ENCODE results near the gene PRLHR. TPM values are rescaled to one million over a fixed set of nuclear protein-coding genes. Genes with fewer than 3 reads are reported as not detected.
A peak's percentile ranks its signal among the peaks of the same experiment; 100 is the strongest.

The PRLHR gene
- total RNA-seq, 1 experiment from 2014 or later = not detected

DNA sequence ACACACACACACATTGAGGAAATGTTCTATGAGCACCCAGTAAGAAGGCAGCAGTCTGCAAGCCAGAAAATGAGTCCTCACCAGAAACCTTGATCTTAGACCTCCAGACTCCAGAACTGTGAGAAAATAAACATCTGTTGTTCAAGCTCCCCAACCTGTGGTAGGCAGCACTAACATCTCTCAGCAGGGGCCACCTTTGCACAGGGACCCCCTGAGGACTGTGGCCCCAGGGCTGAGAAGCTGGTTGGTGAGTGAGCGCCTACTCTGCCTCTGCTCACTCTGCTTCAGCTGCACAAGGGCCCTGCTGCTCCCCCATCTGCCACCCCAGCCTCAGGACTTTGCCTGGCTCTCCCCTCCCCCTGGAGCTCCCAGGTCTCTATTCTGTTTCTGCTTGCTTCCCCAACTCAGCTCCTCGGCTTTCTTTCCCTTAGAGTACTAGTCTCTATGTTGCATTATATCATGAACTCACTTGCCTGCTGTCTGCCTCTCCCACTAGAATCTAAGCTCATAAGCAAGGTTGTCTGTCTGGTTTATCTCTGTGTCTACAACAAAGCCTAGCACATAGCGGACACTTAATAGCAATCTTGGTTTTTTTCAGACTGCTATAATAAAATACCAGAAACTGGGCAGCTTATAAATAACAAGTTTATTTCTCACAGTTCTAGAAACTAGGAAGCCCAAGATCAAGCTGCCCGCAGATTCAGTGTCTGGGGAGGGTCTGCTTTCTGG, 40.4 kb upstream of the PRLHR start:
- Mint-ChIP-seq H3K4me3 (no peak overlapping the region), H3K36me3 (peaks cover 13% of the 10 kb centered on the region), H3K4me1 (peaks cover 36% of the 10 kb centered on the region), H3K27me3 (ENCODE audit: low read depth) (peaks cover 74% of the 10 kb centered on the region), H3K27ac (no peak overlapping the region), H3K9me3 (peaks cover 16% of the 10 kb centered on the region)
- ChIA-PET CTCF (interaction anchor here (0.9 to 2.4 kb wide), 6 partner anchors 9 to 71 kb away, joined by 3 to 15 read pairs (median 6); no protein-coding TSS in a partner anchor), POLR2A (interaction anchor here (0.8 to 1.1 kb wide), 2 partner anchors 9 to 119 kb away, joined by 3 to 4 read pairs; partner anchors contain the start of gene CACUL1)
- peak; percentile 65 for ATAC-seq
- peak; percentile 17 for DNase-seq (ENCODE audit: low spot score)
- TF ChIP-seq, protein P1, sequence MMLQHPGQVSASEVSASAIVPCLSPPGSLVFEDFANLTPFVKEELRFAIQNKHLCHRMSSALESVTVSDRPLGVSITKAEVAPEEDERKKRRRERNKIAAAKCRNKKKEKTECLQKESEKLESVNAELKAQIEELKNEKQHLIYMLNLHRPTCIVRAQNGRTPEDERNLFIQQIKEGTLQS (CRISPR knock-in tag; conservative IDR thresholded peaks at IDR 0.05) = no peak
- TF ChIP-seq TEAD1 (CRISPR knock-in tag; IDR thresholded peaks at IDR 0.05) (no peak), ZNF423 (CRISPR knock-in tag; IDR thresholded peaks at IDR 0.05) (peak; percentile 73)
- TF ChIP-seq, protein P2, sequence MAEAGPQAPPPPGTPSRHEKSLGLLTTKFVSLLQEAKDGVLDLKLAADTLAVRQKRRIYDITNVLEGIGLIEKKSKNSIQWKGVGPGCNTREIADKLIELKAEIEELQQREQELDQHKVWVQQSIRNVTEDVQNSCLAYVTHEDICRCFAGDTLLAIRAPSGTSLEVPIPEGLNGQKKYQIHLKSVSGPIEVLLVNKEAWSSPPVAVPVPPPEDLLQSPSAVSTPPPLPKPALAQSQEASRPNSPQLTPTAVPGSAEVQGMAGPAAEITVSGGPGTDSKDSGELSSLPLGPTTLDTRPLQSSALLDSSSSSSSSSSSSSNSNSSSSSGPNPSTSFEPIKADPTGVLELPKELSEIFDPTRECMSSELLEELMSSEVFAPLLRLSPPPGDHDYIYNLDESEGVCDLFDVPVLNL (CRISPR knock-in tag; IDR thresholded peaks at IDR 0.05; ENCODE audit: borderline replicate concordance, low read depth) = no peak

DNA sequence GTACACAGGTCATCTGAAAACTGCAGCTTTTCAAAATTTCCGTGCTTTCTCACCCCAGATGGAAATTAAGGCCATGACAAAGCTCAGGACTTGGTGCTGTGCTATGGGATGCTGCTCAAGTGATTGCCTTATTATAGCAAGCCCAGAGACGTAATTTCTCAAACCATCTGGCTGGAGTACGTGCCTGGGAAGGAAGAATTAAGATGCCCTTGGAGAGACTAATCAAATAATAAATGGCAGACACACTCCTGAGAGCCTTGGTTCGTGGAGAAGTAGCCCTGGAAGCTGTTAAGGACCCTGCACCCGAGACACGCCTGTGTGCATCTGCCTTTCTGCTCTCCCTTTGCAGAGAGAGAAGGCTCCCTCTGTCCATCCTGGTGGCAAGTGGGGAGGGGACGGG, 38.3 kb upstream of the PRLHR start:
- ATAC-seq (no peak), DNase-seq (ENCODE audit: low spot score) (no peak)
- Mint-ChIP-seq H3K9me3 (no peaks in the 10 kb centered on the region), H3K36me3 (no peaks in the 10 kb centered on the region), H3K27me3 (ENCODE audit: low read depth) (peaks cover 69% of the 10 kb centered on the region), H3K27ac (no peak overlapping the region), H3K4me3 (no peak overlapping the region), H3K4me1 (peaks cover 33% of the 10 kb centered on the region)
- TF ChIP-seq EMX1 (CRISPR knock-in tag; IDR thresholded peaks at IDR 0.05) (no peak), GTF2I (CRISPR knock-in tag; conservative IDR thresholded peaks at IDR 0.05) (no peak), GRHL2 (CRISPR knock-in tag; IDR thresholded peaks at IDR 0.05; ENCODE audit: insufficient replicate concordance, severe bottlenecking) (no peak), IRF2 (CRISPR knock-in tag; IDR thresholded peaks at IDR 0.05; ENCODE audit: borderline replicate concordance, low read depth) (no peak), RORB (CRISPR knock-in tag; IDR thresholded peaks at IDR 0.05) (no peak), CREB1 (CRISPR knock-in tag; IDR thresholded peaks at IDR 0.05) (no peak), ZNF219 (CRISPR knock-in tag; IDR thresholded peaks at IDR 0.05; ENCODE audit: borderline replicate concordance) (no peak), ZNF121 (CRISPR knock-in tag; IDR thresholded peaks at IDR 0.05) (no peak), MXD4 (CRISPR knock-in tag; IDR thresholded peaks at IDR 0.05; ENCODE audit: borderline replicate concordance) (no peak), NFATC4 (CRISPR knock-in tag; IDR thresholded peaks at IDR 0.05) (no peak), NFYB (CRISPR knock-in tag; conservative IDR thresholded peaks at IDR 0.05; ENCODE audit: low read depth) (no peak), ZNF416 (CRISPR knock-in tag; IDR thresholded peaks at IDR 0.05) (no peak)
- TF ChIP-seq, protein P3, sequence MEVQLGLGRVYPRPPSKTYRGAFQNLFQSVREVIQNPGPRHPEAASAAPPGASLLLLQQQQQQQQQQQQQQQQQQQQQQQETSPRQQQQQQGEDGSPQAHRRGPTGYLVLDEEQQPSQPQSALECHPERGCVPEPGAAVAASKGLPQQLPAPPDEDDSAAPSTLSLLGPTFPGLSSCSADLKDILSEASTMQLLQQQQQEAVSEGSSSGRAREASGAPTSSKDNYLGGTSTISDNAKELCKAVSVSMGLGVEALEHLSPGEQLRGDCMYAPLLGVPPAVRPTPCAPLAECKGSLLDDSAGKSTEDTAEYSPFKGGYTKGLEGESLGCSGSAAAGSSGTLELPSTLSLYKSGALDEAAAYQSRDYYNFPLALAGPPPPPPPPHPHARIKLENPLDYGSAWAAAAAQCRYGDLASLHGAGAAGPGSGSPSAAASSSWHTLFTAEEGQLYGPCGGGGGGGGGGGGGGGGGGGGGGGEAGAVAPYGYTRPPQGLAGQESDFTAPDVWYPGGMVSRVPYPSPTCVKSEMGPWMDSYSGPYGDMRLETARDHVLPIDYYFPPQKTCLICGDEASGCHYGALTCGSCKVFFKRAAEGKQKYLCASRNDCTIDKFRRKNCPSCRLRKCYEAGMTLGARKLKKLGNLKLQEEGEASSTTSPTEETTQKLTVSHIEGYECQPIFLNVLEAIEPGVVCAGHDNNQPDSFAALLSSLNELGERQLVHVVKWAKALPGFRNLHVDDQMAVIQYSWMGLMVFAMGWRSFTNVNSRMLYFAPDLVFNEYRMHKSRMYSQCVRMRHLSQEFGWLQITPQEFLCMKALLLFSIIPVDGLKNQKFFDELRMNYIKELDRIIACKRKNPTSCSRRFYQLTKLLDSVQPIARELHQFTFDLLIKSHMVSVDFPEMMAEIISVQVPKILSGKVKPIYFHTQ (CRISPR knock-in tag; IDR thresholded peaks at IDR 0.05) = no peak
- TF ChIP-seq, protein P4, sequence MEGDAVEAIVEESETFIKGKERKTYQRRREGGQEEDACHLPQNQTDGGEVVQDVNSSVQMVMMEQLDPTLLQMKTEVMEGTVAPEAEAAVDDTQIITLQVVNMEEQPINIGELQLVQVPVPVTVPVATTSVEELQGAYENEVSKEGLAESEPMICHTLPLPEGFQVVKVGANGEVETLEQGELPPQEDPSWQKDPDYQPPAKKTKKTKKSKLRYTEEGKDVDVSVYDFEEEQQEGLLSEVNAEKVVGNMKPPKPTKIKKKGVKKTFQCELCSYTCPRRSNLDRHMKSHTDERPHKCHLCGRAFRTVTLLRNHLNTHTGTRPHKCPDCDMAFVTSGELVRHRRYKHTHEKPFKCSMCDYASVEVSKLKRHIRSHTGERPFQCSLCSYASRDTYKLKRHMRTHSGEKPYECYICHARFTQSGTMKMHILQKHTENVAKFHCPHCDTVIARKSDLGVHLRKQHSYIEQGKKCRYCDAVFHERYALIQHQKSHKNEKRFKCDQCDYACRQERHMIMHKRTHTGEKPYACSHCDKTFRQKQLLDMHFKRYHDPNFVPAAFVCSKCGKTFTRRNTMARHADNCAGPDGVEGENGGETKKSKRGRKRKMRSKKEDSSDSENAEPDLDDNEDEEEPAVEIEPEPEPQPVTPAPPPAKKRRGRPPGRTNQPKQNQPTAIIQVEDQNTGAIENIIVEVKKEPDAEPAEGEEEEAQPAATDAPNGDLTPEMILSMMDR (IDR thresholded peaks at IDR 0.05) = no peak
- TF ChIP-seq, protein P5, sequence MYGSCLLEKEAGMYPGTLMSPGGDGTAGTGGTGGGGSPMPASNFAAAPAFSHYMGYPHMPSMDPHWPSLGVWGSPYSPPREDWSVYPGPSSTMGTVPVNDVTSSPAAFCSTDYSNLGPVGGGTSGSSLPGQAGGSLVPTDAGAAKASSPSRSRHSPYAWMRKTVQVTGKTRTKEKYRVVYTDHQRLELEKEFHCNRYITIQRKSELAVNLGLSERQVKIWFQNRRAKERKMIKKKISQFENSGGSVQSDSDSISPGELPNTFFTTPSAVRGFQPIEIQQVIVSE (CRISPR knock-in tag; IDR thresholded peaks at IDR 0.05; ENCODE audit: borderline replicate concordance) = no peak
- TF ChIP-seq, protein P6, sequence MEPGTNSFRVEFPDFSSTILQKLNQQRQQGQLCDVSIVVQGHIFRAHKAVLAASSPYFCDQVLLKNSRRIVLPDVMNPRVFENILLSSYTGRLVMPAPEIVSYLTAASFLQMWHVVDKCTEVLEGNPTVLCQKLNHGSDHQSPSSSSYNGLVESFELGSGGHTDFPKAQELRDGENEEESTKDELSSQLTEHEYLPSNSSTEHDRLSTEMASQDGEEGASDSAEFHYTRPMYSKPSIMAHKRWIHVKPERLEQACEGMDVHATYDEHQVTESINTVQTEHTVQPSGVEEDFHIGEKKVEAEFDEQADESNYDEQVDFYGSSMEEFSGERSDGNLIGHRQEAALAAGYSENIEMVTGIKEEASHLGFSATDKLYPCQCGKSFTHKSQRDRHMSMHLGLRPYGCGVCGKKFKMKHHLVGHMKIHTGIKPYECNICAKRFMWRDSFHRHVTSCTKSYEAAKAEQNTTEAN (CRISPR knock-in tag; IDR thresholded peaks at IDR 0.05) = no peak
- TF ChIP-seq, protein P7, sequence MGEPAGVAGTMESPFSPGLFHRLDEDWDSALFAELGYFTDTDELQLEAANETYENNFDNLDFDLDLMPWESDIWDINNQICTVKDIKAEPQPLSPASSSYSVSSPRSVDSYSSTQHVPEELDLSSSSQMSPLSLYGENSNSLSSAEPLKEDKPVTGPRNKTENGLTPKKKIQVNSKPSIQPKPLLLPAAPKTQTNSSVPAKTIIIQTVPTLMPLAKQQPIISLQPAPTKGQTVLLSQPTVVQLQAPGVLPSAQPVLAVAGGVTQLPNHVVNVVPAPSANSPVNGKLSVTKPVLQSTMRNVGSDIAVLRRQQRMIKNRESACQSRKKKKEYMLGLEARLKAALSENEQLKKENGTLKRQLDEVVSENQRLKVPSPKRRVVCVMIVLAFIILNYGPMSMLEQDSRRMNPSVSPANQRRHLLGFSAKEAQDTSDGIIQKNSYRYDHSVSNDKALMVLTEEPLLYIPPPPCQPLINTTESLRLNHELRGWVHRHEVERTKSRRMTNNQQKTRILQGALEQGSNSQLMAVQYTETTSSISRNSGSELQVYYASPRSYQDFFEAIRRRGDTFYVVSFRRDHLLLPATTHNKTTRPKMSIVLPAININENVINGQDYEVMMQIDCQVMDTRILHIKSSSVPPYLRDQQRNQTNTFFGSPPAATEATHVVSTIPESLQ (CRISPR knock-in tag; IDR thresholded peaks at IDR 0.05) = no peak
- TF ChIP-seq, protein P8, sequence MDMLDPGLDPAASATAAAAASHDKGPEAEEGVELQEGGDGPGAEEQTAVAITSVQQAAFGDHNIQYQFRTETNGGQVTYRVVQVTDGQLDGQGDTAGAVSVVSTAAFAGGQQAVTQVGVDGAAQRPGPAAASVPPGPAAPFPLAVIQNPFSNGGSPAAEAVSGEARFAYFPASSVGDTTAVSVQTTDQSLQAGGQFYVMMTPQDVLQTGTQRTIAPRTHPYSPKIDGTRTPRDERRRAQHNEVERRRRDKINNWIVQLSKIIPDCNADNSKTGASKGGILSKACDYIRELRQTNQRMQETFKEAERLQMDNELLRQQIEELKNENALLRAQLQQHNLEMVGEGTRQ (CRISPR knock-in tag; IDR thresholded peaks at IDR 0.05) = no peak
- CTCF ChIA-PET = interaction anchor here (0.9 kb wide), 1 partner anchor 39 kb away, joined by 3 read pairs; no protein-coding TSS in a partner anchor
- POLR2A ChIA-PET = no interaction called here
